ENCODE results near the gene CCDC157. TPM values are rescaled to one million over a fixed set of nuclear protein-coding genes. Genes with fewer than 3 reads are reported as not detected.

Gene CCDC157
- total RNA-seq, 1 donor from 2014 or later = 5.5 TPM

GRCh38 chr22:30351226-30351625 is 5.6 kb upstream of the CCDC157 start:
- intact Hi-C loops (cut with micrococcal nuclease) = no loop called here

- intact Hi-C loops (cut with micrococcal nuclease) = no loop called here
Measured at GRCh38 chr22:30354644-30355043, 2.2 kb upstream of the CCDC157 start.

GRCh38 chr22:30357236-30357570 is 396 bp downstream of the CCDC157 start:
- intact Hi-C loops (cut with micrococcal nuclease) = loop anchor here (2.0 kb wide), 2 partner anchors 30 to 68 kb away; partner anchors contain the start of genes MTFP1 and RNF215

- intact Hi-C loops (cut with micrococcal nuclease) = loop anchor here (2.0 kb wide), 2 partner anchors 29 to 67 kb away; partner anchors contain the start of genes MTFP1 and RNF215
Measured at GRCh38 chr22:30357650-30358215, 926 bp downstream of the CCDC157 start.

GRCh38 chr22:30358541-30358940 is 1.7 kb downstream of the CCDC157 start:
- intact Hi-C loops (cut with micrococcal nuclease) = no loop called here

GRCh38 chr22:30361916-30362650 is 5.3 kb downstream of the CCDC157 start:
- intact Hi-C loops (cut with micrococcal nuclease) = no loop called here

GRCh38 chr22:30362651-30363281 is 6.0 kb downstream of the CCDC157 start:
- intact Hi-C loops (cut with micrococcal nuclease) = no loop called here

- intact Hi-C loops (cut with micrococcal nuclease) = no loop called here
Measured at GRCh38 chr22:30365891-30366290, 9.1 kb downstream of the CCDC157 start.

- intact Hi-C loops (cut with micrococcal nuclease) = no loop called here
Measured at GRCh38 chr22:30368420-30368819, 11.6 kb downstream of the CCDC157 start.

GRCh38 chr22:30370641-30371230 is 13.9 kb downstream of the CCDC157 start:
- intact Hi-C loops (cut with micrococcal nuclease) = no loop called here

- intact Hi-C loops (cut with micrococcal nuclease) = no loop called here
Measured at GRCh38 chr22:30371321-30371720, 14.5 kb downstream of the CCDC157 start.

- intact Hi-C loops (cut with micrococcal nuclease) = no loop called here
Measured at GRCh38 chr22:30371981-30372380, 15.2 kb downstream of the CCDC157 start.

GRCh38 chr22:30372915-30373314 is 16.1 kb downstream of the CCDC157 start:
- intact Hi-C loops (cut with micrococcal nuclease) = no loop called here

GRCh38 chr22:30373331-30374325 is 16.8 kb downstream of the CCDC157 start:
- intact Hi-C loops (cut with micrococcal nuclease) = no loop called here

GRCh38 chr22:30375312-30375849 is 18.6 kb downstream of the CCDC157 start:
- intact Hi-C loops (cut with micrococcal nuclease) = no loop called here

- intact Hi-C loops (cut with micrococcal nuclease) = no loop called here
Measured at GRCh38 chr22:30380011-30380410, 23.2 kb downstream of the CCDC157 start.

- intact Hi-C loops (cut with micrococcal nuclease) = no loop called here
Measured at GRCh38 chr22:30381264-30381663, 24.5 kb downstream of the CCDC157 start.

GRCh38 chr22:30382340-30382739 is 25.5 kb downstream of the CCDC157 start:
- intact Hi-C loops (cut with micrococcal nuclease) = no loop called here

GRCh38 chr22:30383061-30383460 is 26.3 kb downstream of the CCDC157 start:
- intact Hi-C loops (cut with micrococcal nuclease) = no loop called here

GRCh38 chr22:30385942-30386341 is 29.1 kb downstream of the CCDC157 start:
- intact Hi-C loops (cut with micrococcal nuclease) = loop anchor here (2.0 to 5.0 kb wide), 3 partner anchors 29 to 119 kb away; partner anchors contain the start of genes CCDC157, OSM, SF3A1 and TBC1D10A
